ENCODE measurements around the gene PHLDA3.
A peak's percentile ranks its signal among the peaks of the same experiment; 100 is the strongest.

PHLDA3 gene

GRCh38 chr1:201506092-201506491 is 37.1 kb upstream of the PHLDA3 start:
- Mint-ChIP-seq H3K27me3 (ENCODE audit: low read depth) (peaks cover 7% of the 10 kb centered on the region), H3K4me3 (peak overlapping the region; percentile 19 to 51 (median 40)), H3K36me3 (ENCODE audit: low read depth) (no peaks in the 10 kb centered on the region), H3K4me1 (peaks cover 59% of the 10 kb centered on the region), H3K9me3 (no peaks in the 10 kb centered on the region), H3K27ac (peak overlapping the region; percentile 91 to 99 (median 96))
- no peak for TF ChIP-seq CTCF (IDR thresholded peaks at IDR 0.05; ENCODE audit: unreplicated experiment in 3 of 3)

- Mint-ChIP-seq H3K36me3 (ENCODE audit: low read depth) (no peaks in the 10 kb centered on the region), H3K9me3 (no peaks in the 10 kb centered on the region), H3K27ac (peak overlapping the region; percentile 91 to 99 (median 96)), H3K27me3 (ENCODE audit: low read depth) (peaks cover 7% of the 10 kb centered on the region), H3K4me3 (peak overlapping the region in 2 of 3 experiments; percentile 20 to 35), H3K4me1 (peaks cover 65% of the 10 kb centered on the region)
- TF ChIP-seq CTCF (IDR thresholded peaks at IDR 0.05; ENCODE audit: unreplicated experiment in 3 of 3), result no peak
These were observed 36.5 kb upstream of the PHLDA3 start for GRCh38 chr1:201505503-201505890.

- Mint-ChIP-seq H3K27me3 (ENCODE audit: low read depth) (peaks cover 3% of the 10 kb centered on the region), H3K27ac (peak overlapping the region; percentile 91 to 99 (median 98)), H3K4me1 (peaks cover 67% of the 10 kb centered on the region), H3K9me3 (no peaks in the 10 kb centered on the region), H3K4me3 (peak overlapping the region in 1 of 3 experiments; percentile 35), H3K36me3 (ENCODE audit: low read depth) (no peaks in the 10 kb centered on the region)
- no peak for TF ChIP-seq CTCF (IDR thresholded peaks at IDR 0.05; ENCODE audit: unreplicated experiment in 3 of 3)
These were observed 36.0 kb upstream of the PHLDA3 start for GRCh38 chr1:201504799-201505502.

- H3K4me1 Mint-ChIP-seq, result peaks cover 67% of the 10 kb centered on the region
- TF ChIP-seq CTCF (IDR thresholded peaks at IDR 0.05; ENCODE audit: unreplicated experiment in 3 of 3), result no peak
- no peaks in the 10 kb centered on the region for H3K9me3 Mint-ChIP-seq
- peak overlapping the region; percentile 95 to 99 (median 98) for H3K27ac Mint-ChIP-seq
- no peak overlapping the region for H3K4me3 Mint-ChIP-seq
- H3K27me3 Mint-ChIP-seq (ENCODE audit: low read depth), result no peaks in the 10 kb centered on the region
- no peaks in the 10 kb centered on the region for H3K36me3 Mint-ChIP-seq (ENCODE audit: low read depth)
These were observed 35.2 kb upstream of the PHLDA3 start for GRCh38 chr1:201504179-201504631.

GRCh38 chr1:201503397-201504176 is 34.6 kb upstream of the PHLDA3 start:
- Mint-ChIP-seq H3K4me3 (peak overlapping the region; percentile 0 to 9 (median 1)), H3K4me1 (peaks cover 68% of the 10 kb centered on the region), H3K27ac (peak overlapping the region; percentile 95 to 99 (median 98)), H3K27me3 (ENCODE audit: low read depth) (no peaks in the 10 kb centered on the region), H3K9me3 (no peaks in the 10 kb centered on the region), H3K36me3 (ENCODE audit: low read depth) (no peaks in the 10 kb centered on the region)
- TF ChIP-seq CTCF (IDR thresholded peaks at IDR 0.05; ENCODE audit: unreplicated experiment in 3 of 3), result no peak
